D721Med (cell line): ENCODE data around the gene ZDHHC7.

ENCODE experiments used
- DNase-seq: peaks from one replicate; pipeline ENCODE4 v3.0.0; 2011; ENCODE audit warnings: low spot score; ENCODE audit not compliant: insufficient read length
- FAIRE-seq: peaks from 2 replicates; lab custom pipeline; 2011; peaks lifted over from hg19 to GRCh38; lab: Jason Lieb, UNC
- TF ChIP-seq, protein P1 (sequence below): IDR thresholded peaks from 2 replicates; pipeline ENCODE4 v1.5.1; 2012; ENCODE audit warnings: mild to moderate bottlenecking, control low read depth; ENCODE audit not compliant: insufficient read depth; ENCODE audit errors: missing control alignments

ZDHHC7 gene

DNA sequence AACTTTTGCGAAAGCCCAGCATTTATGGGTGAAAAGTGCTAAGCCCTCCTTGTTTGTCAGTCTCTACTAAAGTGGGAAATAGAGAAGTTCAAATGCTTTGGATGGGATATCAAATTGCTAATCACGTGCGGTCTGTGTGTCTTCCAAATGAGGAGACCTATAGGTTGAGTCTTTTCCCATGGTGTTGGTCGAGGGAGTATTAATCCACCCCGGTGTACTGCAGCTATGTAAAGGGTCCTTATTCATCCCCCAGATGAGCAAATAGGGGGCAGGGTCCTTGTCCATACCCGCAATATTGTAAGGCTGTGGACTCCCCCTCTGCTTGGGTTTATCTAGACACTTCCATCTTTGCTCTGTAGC, 30.8 kb upstream of the ZDHHC7 start:
- FAIRE-seq, result no peak
- TF ChIP-seq, protein P1, sequence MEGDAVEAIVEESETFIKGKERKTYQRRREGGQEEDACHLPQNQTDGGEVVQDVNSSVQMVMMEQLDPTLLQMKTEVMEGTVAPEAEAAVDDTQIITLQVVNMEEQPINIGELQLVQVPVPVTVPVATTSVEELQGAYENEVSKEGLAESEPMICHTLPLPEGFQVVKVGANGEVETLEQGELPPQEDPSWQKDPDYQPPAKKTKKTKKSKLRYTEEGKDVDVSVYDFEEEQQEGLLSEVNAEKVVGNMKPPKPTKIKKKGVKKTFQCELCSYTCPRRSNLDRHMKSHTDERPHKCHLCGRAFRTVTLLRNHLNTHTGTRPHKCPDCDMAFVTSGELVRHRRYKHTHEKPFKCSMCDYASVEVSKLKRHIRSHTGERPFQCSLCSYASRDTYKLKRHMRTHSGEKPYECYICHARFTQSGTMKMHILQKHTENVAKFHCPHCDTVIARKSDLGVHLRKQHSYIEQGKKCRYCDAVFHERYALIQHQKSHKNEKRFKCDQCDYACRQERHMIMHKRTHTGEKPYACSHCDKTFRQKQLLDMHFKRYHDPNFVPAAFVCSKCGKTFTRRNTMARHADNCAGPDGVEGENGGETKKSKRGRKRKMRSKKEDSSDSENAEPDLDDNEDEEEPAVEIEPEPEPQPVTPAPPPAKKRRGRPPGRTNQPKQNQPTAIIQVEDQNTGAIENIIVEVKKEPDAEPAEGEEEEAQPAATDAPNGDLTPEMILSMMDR, result no peak
- DNase-seq, result no peak

DNA sequence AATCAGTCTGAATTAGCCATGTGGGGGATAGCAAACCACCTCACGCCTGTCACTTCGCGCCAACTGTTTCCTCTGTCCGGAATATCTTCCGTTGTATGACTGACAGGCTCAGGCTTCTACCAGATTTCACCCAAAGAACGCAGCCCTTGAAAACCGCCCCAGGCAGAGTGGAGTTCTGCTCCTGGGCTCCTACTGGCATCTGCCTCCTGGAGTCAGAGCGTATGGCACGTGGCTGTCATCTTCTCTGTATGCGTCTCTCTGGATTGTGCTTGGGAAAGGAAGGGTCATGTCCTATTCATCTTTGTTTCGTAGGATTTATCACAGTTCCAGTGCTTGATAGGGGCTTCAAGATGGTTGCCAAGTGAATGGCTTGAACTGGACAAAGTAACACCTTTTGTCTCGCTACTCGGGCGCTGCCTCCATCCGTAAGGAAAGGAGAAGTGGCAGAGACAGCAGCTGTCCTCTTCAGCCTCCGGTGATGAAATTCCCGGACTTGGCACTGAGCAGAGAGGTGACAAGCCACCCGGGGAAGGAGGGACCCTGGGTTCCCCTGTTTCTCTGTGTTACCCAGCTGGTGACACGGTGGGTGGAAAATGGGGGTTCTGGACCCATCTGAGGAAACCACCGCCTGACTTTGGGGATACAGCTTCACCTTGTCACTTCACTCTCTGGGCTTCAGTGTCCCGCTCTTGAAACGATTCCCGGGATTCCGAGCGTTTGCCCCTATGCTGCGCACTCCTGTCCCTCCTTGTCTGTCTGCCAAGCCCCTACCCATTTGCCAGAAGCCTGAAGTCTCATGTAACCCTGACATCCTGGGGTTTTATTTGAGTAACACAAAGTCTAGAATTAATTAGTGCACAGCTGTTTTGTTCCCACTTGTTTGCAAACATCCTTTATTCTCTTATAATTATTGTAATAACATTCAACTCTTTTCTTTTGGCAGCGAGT, 30.2 kb upstream of the ZDHHC7 start:
- no peak for DNase-seq
- no peak for FAIRE-seq
- TF ChIP-seq, protein P1, result no peak

GRCh38 chr16:85040685-85041084, 29.4 kb upstream of the ZDHHC7 start:
- FAIRE-seq (no peak), DNase-seq (no peak)
- TF ChIP-seq, protein P1, result no peak

DNA sequence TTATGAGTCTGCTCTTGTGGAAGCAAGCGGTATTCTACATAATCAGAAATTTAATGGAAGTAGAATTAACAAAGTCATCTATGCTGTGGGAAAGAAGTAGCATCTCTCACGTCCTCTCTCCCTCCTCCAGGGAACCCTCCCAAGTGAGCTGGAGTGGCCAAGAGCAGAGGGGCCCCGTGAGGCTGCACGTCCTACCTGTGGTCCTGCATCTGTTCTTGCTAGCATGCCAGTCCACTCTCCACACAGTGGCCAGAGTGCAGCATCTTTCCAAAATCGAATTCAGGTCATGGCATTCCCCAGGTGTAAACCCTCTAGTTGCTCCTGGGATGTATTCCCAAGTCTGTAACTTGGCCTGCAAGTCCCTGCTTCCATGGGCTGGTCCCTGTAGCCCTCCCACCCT, 26.4 kb upstream of the ZDHHC7 start:
- TF ChIP-seq, protein P1, result no peak
- FAIRE-seq, result no peak
- DNase-seq, result no peak

DNA sequence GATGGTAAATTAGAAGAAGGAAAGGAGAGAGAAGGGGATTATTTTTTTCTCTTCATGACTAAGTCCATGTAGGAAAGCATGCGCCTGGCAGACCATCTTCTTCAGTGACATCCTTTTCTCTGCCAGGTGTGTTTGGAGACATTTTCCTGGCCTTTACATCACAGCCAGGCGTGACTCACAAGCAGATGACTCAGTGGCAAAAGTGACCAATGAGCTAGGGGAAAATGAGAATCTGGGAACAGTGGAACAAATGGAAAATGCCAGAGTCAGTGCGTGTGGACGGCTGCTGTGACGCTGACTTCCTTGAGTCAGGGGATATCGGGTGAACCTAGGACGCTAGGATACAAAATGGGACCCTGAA, 25.7 kb upstream of the ZDHHC7 start:
- FAIRE-seq (no peak), DNase-seq (no peak)
- TF ChIP-seq, protein P1, result no peak

DNA sequence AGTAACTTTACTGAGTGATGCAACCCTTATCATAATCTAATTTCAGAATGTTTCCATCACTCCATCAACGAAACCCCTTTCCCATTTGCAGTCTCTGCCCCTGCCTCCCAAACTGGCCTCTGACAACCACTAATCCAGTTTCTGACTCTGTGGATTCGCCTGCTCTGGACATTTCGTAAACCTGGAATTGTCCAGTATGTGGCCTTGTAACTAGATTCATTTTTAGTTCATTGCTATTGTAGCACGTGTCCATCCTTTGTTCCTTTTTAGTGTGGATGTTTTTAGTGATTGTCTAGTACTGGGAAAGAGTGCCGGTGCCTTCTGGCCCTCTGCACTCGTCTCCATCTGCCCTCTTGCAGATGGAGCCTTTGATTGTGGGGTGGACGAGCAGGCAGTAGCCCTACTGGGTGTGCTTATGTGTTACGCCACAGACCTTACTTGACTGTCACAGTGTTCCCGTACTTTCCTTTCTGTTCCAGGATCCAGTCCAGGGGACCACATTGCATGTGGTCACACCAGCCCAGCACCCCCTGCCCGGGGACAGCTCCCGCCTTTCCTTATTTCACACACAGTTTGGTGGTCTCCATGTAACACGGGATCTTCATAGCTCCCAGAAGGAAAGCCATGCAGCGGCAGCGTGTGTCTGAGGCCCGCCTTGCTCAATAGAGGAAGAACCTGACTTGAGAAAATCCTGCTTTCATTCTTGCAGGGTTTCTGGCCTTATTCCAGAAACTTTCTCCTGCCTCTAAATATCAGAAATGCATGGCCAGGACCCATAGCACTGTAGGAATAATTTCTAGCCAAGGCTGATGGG, 25.1 kb upstream of the ZDHHC7 start:
- DNase-seq (no peak), FAIRE-seq (no peak)
- TF ChIP-seq, protein P1, result no peak
